ENCODE measurements around the gene ZCRB1.

DNA sequence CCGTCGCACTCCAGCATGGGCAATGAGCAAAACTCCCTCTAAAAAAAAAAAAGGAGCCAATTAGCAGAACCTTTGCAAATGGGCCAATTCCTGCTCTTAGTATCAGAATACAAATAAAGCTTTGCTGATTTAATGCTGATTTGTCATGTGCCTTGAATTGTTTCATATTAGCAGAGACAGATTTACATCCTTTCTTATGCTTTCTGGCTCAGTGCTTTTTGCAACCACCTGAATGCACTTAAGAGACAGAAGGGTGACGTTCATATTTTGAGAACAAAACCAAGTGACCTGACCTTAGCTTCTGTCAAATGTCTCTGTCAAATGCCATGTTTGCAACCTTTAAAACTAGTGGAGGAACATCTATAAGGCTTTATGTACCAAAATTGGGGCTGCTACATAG, 44.0 kb downstream of the ZCRB1 start:
- TF ChIP-seq ZNF274 (IDR thresholded peaks at IDR 0.05; ENCODE audit: low read depth, low read length) (no peak), RAD21 (IDR thresholded peaks at IDR 0.05; ENCODE audit: low read depth) (no peak), POLR2A (IDR thresholded peaks at IDR 0.05; ENCODE audit: borderline replicate concordance, extremely low read depth, insufficient read depth, insufficient read length) (no peak), EZH2phosphoT487 (IDR thresholded peaks at IDR 0.05; ENCODE audit: borderline replicate concordance) (no peak), POLR2AphosphoS5 (IDR thresholded peaks at IDR 0.05; ENCODE audit: low read depth, low read length) (no peak), EZH2 (IDR thresholded peaks at IDR 0.05) (no peak), SIN3A (IDR thresholded peaks at IDR 0.05; ENCODE audit: low read depth) (no peak), EGR1 (IDR thresholded peaks at IDR 0.05; ENCODE audit: low read depth) (no peak)
- TF ChIP-seq, protein P1, sequence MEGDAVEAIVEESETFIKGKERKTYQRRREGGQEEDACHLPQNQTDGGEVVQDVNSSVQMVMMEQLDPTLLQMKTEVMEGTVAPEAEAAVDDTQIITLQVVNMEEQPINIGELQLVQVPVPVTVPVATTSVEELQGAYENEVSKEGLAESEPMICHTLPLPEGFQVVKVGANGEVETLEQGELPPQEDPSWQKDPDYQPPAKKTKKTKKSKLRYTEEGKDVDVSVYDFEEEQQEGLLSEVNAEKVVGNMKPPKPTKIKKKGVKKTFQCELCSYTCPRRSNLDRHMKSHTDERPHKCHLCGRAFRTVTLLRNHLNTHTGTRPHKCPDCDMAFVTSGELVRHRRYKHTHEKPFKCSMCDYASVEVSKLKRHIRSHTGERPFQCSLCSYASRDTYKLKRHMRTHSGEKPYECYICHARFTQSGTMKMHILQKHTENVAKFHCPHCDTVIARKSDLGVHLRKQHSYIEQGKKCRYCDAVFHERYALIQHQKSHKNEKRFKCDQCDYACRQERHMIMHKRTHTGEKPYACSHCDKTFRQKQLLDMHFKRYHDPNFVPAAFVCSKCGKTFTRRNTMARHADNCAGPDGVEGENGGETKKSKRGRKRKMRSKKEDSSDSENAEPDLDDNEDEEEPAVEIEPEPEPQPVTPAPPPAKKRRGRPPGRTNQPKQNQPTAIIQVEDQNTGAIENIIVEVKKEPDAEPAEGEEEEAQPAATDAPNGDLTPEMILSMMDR (IDR thresholded peaks at IDR 0.05 in 2 of 3, conservative IDR thresholded peaks at IDR 0.05 in 1 of 3; ENCODE audit: borderline replicate concordance in 1 of 3, insufficient read depth in 1 of 3, low read depth in 2 of 3, low read length in 2 of 3): no peak
- TF ChIP-seq, protein P2, sequence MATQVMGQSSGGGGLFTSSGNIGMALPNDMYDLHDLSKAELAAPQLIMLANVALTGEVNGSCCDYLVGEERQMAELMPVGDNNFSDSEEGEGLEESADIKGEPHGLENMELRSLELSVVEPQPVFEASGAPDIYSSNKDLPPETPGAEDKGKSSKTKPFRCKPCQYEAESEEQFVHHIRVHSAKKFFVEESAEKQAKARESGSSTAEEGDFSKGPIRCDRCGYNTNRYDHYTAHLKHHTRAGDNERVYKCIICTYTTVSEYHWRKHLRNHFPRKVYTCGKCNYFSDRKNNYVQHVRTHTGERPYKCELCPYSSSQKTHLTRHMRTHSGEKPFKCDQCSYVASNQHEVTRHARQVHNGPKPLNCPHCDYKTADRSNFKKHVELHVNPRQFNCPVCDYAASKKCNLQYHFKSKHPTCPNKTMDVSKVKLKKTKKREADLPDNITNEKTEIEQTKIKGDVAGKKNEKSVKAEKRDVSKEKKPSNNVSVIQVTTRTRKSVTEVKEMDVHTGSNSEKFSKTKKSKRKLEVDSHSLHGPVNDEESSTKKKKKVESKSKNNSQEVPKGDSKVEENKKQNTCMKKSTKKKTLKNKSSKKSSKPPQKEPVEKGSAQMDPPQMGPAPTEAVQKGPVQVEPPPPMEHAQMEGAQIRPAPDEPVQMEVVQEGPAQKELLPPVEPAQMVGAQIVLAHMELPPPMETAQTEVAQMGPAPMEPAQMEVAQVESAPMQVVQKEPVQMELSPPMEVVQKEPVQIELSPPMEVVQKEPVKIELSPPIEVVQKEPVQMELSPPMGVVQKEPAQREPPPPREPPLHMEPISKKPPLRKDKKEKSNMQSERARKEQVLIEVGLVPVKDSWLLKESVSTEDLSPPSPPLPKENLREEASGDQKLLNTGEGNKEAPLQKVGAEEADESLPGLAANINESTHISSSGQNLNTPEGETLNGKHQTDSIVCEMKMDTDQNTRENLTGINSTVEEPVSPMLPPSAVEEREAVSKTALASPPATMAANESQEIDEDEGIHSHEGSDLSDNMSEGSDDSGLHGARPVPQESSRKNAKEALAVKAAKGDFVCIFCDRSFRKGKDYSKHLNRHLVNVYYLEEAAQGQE (IDR thresholded peaks at IDR 0.05; ENCODE audit: low read depth): no peak
- TF ChIP-seq, protein P3, sequence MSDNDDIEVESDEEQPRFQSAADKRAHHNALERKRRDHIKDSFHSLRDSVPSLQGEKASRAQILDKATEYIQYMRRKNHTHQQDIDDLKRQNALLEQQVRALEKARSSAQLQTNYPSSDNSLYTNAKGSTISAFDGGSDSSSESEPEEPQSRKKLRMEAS (IDR thresholded peaks at IDR 0.05): no peak
